ENCODE measurements around the gene DLEC1.

The DLEC1 gene

DNA sequence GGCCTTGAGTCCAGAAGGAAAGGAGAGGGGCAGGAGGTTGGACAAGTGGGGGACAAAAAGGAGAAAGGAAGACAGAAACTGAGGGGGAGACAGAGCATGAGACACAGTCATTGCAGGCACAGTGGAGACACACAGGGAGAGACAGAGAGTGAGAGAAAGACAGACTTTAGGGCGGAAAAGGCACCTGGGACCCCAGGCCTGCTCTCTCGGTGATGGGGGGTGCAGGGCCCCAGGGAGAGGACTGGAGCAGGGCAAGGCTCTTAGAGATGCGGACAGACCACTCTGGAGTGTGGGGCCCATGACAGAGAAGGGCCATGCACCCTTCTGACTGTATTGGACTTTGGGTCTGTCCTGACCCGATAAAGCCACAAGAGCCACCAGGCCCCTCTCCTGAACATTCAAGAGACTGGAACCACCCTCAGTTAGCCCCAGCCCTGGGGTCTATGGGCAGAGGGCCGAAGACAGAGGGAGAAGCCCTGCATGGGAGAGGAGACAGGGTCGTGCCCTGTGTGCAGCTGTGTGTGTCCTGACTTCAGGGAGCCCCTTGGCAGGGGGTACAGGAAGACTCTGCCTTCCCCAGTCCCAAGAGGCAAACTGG lies 22.1 kb upstream of the DLEC1 start:
- TF ChIP-seq ZFX (IDR thresholded peaks at IDR 0.05) = no peak
- TF ChIP-seq, protein P1, sequence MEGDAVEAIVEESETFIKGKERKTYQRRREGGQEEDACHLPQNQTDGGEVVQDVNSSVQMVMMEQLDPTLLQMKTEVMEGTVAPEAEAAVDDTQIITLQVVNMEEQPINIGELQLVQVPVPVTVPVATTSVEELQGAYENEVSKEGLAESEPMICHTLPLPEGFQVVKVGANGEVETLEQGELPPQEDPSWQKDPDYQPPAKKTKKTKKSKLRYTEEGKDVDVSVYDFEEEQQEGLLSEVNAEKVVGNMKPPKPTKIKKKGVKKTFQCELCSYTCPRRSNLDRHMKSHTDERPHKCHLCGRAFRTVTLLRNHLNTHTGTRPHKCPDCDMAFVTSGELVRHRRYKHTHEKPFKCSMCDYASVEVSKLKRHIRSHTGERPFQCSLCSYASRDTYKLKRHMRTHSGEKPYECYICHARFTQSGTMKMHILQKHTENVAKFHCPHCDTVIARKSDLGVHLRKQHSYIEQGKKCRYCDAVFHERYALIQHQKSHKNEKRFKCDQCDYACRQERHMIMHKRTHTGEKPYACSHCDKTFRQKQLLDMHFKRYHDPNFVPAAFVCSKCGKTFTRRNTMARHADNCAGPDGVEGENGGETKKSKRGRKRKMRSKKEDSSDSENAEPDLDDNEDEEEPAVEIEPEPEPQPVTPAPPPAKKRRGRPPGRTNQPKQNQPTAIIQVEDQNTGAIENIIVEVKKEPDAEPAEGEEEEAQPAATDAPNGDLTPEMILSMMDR (conservative IDR thresholded peaks at IDR 0.05) = no peak
- H3K27ac ChIP-seq = no peak overlapping the region

DNA sequence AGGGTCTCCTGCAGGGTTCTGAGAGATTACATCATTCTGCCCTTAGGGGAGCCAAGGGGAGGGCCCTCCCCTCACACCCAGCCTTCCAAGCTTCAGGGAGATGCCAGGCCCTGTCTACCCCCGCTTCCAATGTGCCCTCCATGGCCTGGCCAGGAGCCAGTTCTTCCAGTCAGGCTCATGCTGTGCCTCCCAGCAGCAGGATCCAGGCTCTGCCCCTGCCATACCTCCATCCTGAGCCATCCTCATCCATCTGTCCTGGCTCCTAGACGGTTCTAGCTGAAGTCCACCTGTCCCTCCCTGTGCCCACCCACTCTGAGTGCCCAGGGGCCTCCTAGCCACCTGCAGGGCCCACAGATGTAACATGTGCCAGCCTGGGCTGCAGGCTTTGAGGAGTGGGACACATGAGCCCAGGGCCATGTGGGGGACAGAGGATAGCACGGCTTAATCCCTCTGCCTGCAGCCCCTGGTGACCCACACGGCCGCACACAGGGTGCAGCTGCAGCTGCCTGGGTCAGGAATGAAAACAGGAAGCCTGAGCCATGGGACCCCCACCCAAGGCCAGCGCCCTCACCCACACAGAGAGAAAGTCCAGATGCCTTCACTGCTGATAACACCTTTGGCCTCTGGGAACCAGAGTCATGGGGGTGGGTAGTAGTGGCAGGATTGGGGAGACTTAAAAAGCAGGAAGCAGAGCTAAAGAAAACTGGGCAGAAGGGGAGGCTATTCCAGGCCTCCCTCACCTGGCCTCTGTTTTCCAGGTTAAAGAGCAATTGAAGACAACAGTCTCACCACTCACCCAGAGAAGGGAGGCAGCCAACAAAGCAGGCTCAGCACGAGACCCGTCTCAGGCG lies 21.3 kb upstream of the DLEC1 start:
- no peak overlapping the region for H3K27ac ChIP-seq
- TF ChIP-seq, protein P1 (conservative IDR thresholded peaks at IDR 0.05) = no peak
- TF ChIP-seq ZFX (IDR thresholded peaks at IDR 0.05) = no peak

DNA sequence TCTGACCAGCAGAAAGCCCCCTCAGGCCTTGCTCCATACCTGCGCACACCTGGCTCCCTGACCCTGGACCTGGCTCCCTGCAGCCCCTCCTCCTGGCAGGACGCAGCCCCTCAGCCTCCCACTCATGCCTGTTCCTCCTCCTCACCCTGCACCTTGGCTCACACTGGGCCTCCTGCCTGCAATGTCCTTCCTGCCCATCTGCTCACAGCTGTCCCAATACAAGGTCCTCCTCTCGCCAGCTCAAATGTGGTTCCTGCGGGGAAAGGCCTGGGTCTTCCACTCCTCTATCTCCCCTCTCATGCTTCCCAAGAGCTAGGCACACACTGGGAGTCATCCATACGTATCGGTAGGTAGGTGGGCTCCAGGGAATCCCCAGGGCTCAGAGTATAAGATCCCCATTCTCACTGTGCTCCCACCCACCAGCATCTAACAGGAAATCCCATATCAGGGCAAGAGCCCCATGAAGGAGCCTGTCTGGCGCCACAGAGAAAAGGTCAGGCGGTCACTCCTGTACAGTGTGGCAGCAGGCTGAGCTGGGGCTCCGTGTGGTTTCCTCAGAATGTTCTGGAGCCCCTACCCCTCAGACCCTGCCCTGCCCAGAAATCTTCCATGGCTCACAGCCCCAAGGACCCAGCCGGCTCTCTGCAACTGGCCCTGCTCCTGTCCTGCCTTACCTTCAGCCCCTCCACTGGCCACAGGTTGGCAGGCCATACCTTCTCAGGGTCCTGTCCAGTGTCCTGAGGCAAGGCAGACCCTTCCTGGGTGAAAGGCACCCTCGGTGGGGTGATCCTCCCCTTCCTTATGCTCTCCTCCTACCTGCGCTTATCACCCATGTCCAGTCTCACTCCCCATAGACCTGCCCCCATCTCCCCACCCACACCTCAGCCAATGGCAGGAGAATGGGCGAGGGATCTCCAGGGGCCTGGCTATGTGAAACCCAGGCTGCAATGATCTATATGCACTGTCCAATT lies 20.4 kb upstream of the DLEC1 start:
- TF ChIP-seq, protein P1 (conservative IDR thresholded peaks at IDR 0.05) = no peak
- TF ChIP-seq ZFX (IDR thresholded peaks at IDR 0.05) = no peak
- H3K27ac ChIP-seq = no peak overlapping the region

DNA sequence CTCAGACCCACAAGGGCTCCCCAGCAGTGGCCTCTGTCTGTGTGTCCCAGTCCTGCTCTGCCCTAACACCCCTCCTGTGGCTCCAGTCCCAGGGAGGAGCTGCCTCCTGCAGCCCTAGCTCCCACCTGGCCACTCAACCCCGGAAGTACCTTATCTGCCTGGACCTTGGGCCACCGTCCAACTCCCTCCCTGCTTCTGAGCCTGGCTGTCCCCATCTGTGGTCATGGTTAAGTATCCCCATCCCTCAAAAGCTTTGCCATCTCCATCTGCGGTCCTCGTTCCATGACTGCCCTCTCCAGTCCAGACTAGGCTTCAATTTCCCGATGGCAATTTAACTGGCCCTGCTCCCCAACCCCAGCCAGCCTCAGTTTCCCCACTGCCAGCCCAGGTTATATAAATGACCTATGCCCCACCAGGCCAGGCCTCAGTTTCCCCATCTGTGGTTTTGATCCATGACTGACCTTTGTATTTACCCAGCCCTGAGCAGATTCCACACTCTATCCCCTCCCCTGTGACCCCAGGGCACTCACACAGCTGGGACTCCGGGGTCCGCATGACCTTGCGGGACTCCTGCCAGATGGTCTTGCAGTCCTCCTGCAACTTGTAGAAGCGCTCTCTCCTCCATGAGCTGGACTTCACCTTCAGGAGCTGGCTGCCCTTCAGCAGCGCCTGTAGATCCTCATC lies 19.2 kb upstream of the DLEC1 start:
- no peak overlapping the region for H3K27ac ChIP-seq
- TF ChIP-seq ZFX (IDR thresholded peaks at IDR 0.05) = no peak
- TF ChIP-seq, protein P1 (conservative IDR thresholded peaks at IDR 0.05) = no peak

DNA sequence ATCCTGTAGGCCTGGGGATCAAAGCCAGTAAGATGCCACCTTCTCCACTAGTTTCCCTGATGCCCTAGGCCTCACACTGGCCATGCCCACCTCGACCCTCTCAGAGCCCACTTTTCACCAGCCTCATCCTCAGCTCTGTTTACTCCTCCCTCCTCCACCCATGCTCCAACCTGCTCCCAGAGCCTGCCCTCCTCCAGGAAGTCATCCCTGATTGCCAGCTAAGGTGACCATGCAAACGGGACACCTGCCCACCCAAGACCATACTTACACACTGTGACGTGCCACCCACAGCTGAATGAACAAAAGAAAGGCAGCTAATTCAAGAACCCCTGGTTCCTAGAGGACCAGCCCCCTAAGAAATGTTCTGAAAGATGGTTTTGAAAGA lies 18.7 kb upstream of the DLEC1 start:
- H3K27ac ChIP-seq = no peak overlapping the region
- no peak for TF ChIP-seq ZFX (IDR thresholded peaks at IDR 0.05)
- TF ChIP-seq, protein P1 (conservative IDR thresholded peaks at IDR 0.05) = no peak

DNA sequence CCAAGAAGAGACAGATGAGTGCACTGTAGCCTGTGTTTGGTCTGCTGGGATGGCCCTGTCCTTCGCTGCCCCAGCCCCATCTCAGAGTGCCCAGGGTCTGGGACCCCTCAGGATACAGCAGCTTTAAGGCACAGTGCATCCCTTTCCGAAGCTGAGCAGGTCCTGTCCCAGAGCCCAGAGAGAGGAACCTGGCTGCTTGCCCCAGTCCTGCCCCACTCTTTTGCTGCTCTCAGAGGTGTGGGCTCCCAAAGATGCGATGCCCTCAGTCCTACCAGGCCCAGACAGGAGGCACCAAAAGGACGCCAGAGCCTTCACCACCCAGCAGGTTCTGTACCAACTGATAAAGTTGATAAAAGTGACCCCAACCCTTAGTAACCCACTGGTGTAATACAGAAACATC lies 17.8 kb upstream of the DLEC1 start:
- TF ChIP-seq, protein P1 (conservative IDR thresholded peaks at IDR 0.05) = no peak
- no peak for TF ChIP-seq ZFX (IDR thresholded peaks at IDR 0.05)
- no peak overlapping the region for H3K27ac ChIP-seq
